A549 (cell line): ENCODE results near the gene IL12RB2.

ENCODE experiments used
- CBX2 ChIP-seq: fragments of 200-600 bp; sonication (generic); IDR thresholded peaks from 2 replicates; pipeline ENCODE4 v1.6.1; 2016; ENCODE audit warnings: low read depth, mild to moderate bottlenecking, borderline replicate concordance
- CTCF ChIP-seq: fragments of >200 bp; sonication (Bioruptor Twin); formaldehyde crosslinking; IDR thresholded peaks from 3 replicates; pipeline ENCODE4 v1.5.1; 2016
- EHMT2 ChIP-seq: fragments of 200-600 bp; sonication (generic); IDR thresholded peaks from 2 replicates; pipeline ENCODE4 v1.6.1; 2016; ENCODE audit warnings: antibody characterized with exemption, low read depth, mild to moderate bottlenecking, moderate library complexity
- HES2 ChIP-seq: fragments of >200 bp; sonication (Bioruptor Twin); formaldehyde crosslinking; IDR thresholded peaks from 2 replicates; pipeline ENCODE4 v1.6.1; 2016
- KDM1A ChIP-seq: fragments of 200-600 bp; sonication (generic); IDR thresholded peaks from 2 replicates; pipeline ENCODE4 v1.6.1; 2016; ENCODE audit warnings: low read depth, mild to moderate bottlenecking
- MAX ChIP-seq: IDR thresholded peaks from 2 replicates; pipeline ENCODE4 v1.6.1; 2012
- POLR2A ChIP-seq: IDR thresholded peaks from 2 replicates; pipeline ENCODE4 v1.6.1; 2012; ENCODE audit warnings: mild to moderate bottlenecking, low read length
- POLR2AphosphoS2 ChIP-seq: conservative IDR thresholded peaks from 2 replicates; pipeline ENCODE4 v1.6.1; 2012; ENCODE audit warnings: low read length, improper control_type of control experiment, inconsistent platforms
- RAD21 ChIP-seq, 2 experiments: fragments of >200 bp in 1 of 2; sonication (Bioruptor Twin) in 1 of 2; formaldehyde crosslinking in 1 of 2; IDR thresholded peaks in 1 of 2; conservative IDR thresholded peaks in 1 of 2; 2 replicates in 1 of 2; 3 replicates in 1 of 2; pipeline ENCODE4 v1.6.1; 2012 to 2018; ENCODE audit warnings: inconsistent platforms in 1 of 2
- RCOR1 ChIP-seq: fragments of 150-350 bp; IDR thresholded peaks from 2 replicates; pipeline ENCODE4 v1.6.1; 2014; ENCODE audit warnings: antibody characterized with exemption, low read length, low read depth
- REST ChIP-seq: fragments of 200-600 bp; sonication (generic); IDR thresholded peaks from 2 replicates; pipeline ENCODE4 v1.6.1; 2016; ENCODE audit warnings: antibody characterized with exemption, mild to moderate bottlenecking, moderate library complexity

- TF ChIP-seq POLR2AphosphoS2 (no peak), HES2 (no peak), KDM1A (no peak), MAX (no peak), POLR2A (no peak), CTCF (no peak), RAD21 (conservative IDR thresholded peaks at IDR 0.05 in 1 of 2, IDR thresholded peaks at IDR 0.05 in 1 of 2) (no peak), REST (no peak), EHMT2 (no peak), CBX2 (no peak), RCOR1 (no peak)
Observed at GRCh38 chr1:67264152-67264551, 43.5 kb upstream of the IL12RB2 start.
